Measurements from ENCODE around the gene ARL2BP. TPM values are rescaled to one million over a fixed set of nuclear protein-coding genes. Genes with fewer than 3 reads are reported as not detected.

ARL2BP gene
- total RNA-seq, 1 donor from 2014 or later = 71.3 TPM

- H3K36me3 ChIP-seq (ENCODE audit: control insufficient read depth, insufficient read depth, low read length) = no peaks in the 10 kb centered on the region
- DNase-seq (ENCODE audit: low read depth) = no peak
- peak; percentile 64 for FAIRE-seq
- no peaks in the 10 kb centered on the region for H3K27me3 ChIP-seq (ENCODE audit: control insufficient read depth, insufficient read depth, low read length)
- TF ChIP-seq CTCF (IDR thresholded peaks at IDR 0.05; ENCODE audit: insufficient read depth, low read length, severe bottlenecking) = no peak
- no peak overlapping the region for H3K4me3 ChIP-seq (ENCODE audit: low read depth, low read length)
Measured at GRCh38 chr16:57261806-57262205, 16.7 kb downstream of the ARL2BP start.

- no peak for FAIRE-seq
- DNase-seq (ENCODE audit: low read depth) = peak; percentile 52
- no peaks in the 10 kb centered on the region for H3K27me3 ChIP-seq (ENCODE audit: control insufficient read depth, insufficient read depth, low read length)
- no peaks in the 10 kb centered on the region for H3K36me3 ChIP-seq (ENCODE audit: control insufficient read depth, insufficient read depth, low read length)
- no peak overlapping the region for H3K4me3 ChIP-seq (ENCODE audit: low read depth, low read length)
- no peak for TF ChIP-seq CTCF (IDR thresholded peaks at IDR 0.05; ENCODE audit: insufficient read depth, low read length, severe bottlenecking)
Measured at GRCh38 chr16:57262841-57263540, 17.9 kb downstream of the ARL2BP start.

GRCh38 chr16:57263541-57264351 is 18.7 kb downstream of the ARL2BP start:
- no peak overlapping the region for H3K4me3 ChIP-seq (ENCODE audit: low read depth, low read length)
- no peaks in the 10 kb centered on the region for H3K27me3 ChIP-seq (ENCODE audit: control insufficient read depth, insufficient read depth, low read length)
- no peak for TF ChIP-seq CTCF (IDR thresholded peaks at IDR 0.05; ENCODE audit: insufficient read depth, low read length, severe bottlenecking)
- H3K36me3 ChIP-seq (ENCODE audit: control insufficient read depth, insufficient read depth, low read length) = no peaks in the 10 kb centered on the region
- no peak for DNase-seq (ENCODE audit: low read depth)
- no peak for FAIRE-seq

- DNase-seq (ENCODE audit: low read depth) (no peak), FAIRE-seq (no peak)
- no peaks in the 10 kb centered on the region for H3K36me3 ChIP-seq (ENCODE audit: control insufficient read depth, insufficient read depth, low read length)
- no peak for TF ChIP-seq CTCF (IDR thresholded peaks at IDR 0.05; ENCODE audit: insufficient read depth, low read length, severe bottlenecking)
- H3K27me3 ChIP-seq (ENCODE audit: control insufficient read depth, insufficient read depth, low read length) = no peaks in the 10 kb centered on the region
- H3K4me3 ChIP-seq (ENCODE audit: low read depth, low read length) = no peak overlapping the region
Measured at GRCh38 chr16:57264381-57264780, 19.3 kb downstream of the ARL2BP start.

- DNase-seq (ENCODE audit: low read depth) (no peak), FAIRE-seq (no peak)
- TF ChIP-seq CTCF (IDR thresholded peaks at IDR 0.05; ENCODE audit: insufficient read depth, low read length, severe bottlenecking) = no peak
- Histone ChIP-seq H3K36me3 (ENCODE audit: control insufficient read depth, insufficient read depth, low read length) (no peaks in the 10 kb centered on the region), H3K27me3 (ENCODE audit: control insufficient read depth, insufficient read depth, low read length) (no peaks in the 10 kb centered on the region), H3K4me3 (ENCODE audit: low read depth, low read length) (no peak overlapping the region)
Measured at GRCh38 chr16:57264950-57265371, 19.9 kb downstream of the ARL2BP start.
